PC-3 (cell line): ENCODE measurements around the gene ALG10.

ENCODE experiments used
- EZH2 ChIP-seq: fragments of 300-600 bp; sonication (generic); IDR thresholded peaks from one replicate; pipeline ENCODE4 v1.6.1; 2017; ENCODE audit warnings: antibody characterized with exemption, mild to moderate bottlenecking, low read length; ENCODE audit not compliant: unreplicated experiment
- EZH2phosphoT487 ChIP-seq: fragments of 300-600 bp; sonication (generic); IDR thresholded peaks from 2 replicates; pipeline ENCODE4 v1.6.1; 2018; ENCODE audit warnings: mild to moderate bottlenecking, antibody characterized with exemption, low read length, borderline replicate concordance
- TF ChIP-seq, protein P1 (sequence below): fragments of 300-600 bp; sonication (generic); conservative IDR thresholded peaks from 2 replicates; pipeline ENCODE4 v1.5.1; 2017; ENCODE audit warnings: antibody characterized with exemption, low read depth, mild to moderate bottlenecking, low read length

GRCh38 chr12:34033628-34034296 lies 11.5 kb downstream of the ALG10 start:
- TF ChIP-seq, protein P1, sequence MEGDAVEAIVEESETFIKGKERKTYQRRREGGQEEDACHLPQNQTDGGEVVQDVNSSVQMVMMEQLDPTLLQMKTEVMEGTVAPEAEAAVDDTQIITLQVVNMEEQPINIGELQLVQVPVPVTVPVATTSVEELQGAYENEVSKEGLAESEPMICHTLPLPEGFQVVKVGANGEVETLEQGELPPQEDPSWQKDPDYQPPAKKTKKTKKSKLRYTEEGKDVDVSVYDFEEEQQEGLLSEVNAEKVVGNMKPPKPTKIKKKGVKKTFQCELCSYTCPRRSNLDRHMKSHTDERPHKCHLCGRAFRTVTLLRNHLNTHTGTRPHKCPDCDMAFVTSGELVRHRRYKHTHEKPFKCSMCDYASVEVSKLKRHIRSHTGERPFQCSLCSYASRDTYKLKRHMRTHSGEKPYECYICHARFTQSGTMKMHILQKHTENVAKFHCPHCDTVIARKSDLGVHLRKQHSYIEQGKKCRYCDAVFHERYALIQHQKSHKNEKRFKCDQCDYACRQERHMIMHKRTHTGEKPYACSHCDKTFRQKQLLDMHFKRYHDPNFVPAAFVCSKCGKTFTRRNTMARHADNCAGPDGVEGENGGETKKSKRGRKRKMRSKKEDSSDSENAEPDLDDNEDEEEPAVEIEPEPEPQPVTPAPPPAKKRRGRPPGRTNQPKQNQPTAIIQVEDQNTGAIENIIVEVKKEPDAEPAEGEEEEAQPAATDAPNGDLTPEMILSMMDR = peak; percentile 56
- TF ChIP-seq EZH2phosphoT487 = no peak
- TF ChIP-seq EZH2 = no peak
